Measurements from ENCODE around the gene HNF1B.

Gene HNF1B

GRCh38 chr17:37717627-37718323, 27.1 kb downstream of the HNF1B start:
- ATAC-seq, result no peak
- TF ChIP-seq ZNF70 (CRISPR knock-in tag; IDR thresholded peaks at IDR 0.05) (no peak), POU6F1 (CRISPR knock-in tag; IDR thresholded peaks at IDR 0.05; ENCODE audit: borderline replicate concordance, low read depth) (no peak), ZC3H10 (CRISPR knock-in tag; IDR thresholded peaks at IDR 0.05) (no peak), ESRRG (CRISPR knock-in tag; IDR thresholded peaks at IDR 0.05) (no peak), ISL1 (CRISPR knock-in tag; IDR thresholded peaks at IDR 0.05) (no peak), TSHZ2 (CRISPR knock-in tag; IDR thresholded peaks at IDR 0.05) (no peak), PPARA (CRISPR knock-in tag; IDR thresholded peaks at IDR 0.05; ENCODE audit: borderline replicate concordance) (no peak), TOX (CRISPR knock-in tag; IDR thresholded peaks at IDR 0.05; ENCODE audit: borderline replicate concordance) (no peak), GLIS3 (CRISPR knock-in tag; IDR thresholded peaks at IDR 0.05) (no peak), BACH2 (CRISPR knock-in tag; IDR thresholded peaks at IDR 0.05; ENCODE audit: borderline replicate concordance) (no peak), RARB (CRISPR knock-in tag; IDR thresholded peaks at IDR 0.05) (no peak), CSDC2 (CRISPR knock-in tag; IDR thresholded peaks at IDR 0.05) (no peak), OSR1 (CRISPR knock-in tag; IDR thresholded peaks at IDR 0.05) (no peak), ZNF565 (CRISPR knock-in tag; conservative IDR thresholded peaks at IDR 0.05; ENCODE audit: low read depth) (no peak), TCF4 (CRISPR knock-in tag; IDR thresholded peaks at IDR 0.05; ENCODE audit: borderline replicate concordance) (no peak), CREB5 (CRISPR knock-in tag; IDR thresholded peaks at IDR 0.05; ENCODE audit: low read depth) (no peak), ZFP30 (CRISPR knock-in tag; IDR thresholded peaks at IDR 0.05) (no peak), ZNF8 (CRISPR knock-in tag; IDR thresholded peaks at IDR 0.05) (no peak), CSRNP3 (CRISPR knock-in tag; IDR thresholded peaks at IDR 0.05) (no peak), SNAI2 (CRISPR knock-in tag; IDR thresholded peaks at IDR 0.05) (no peak)

- ATAC-seq, result no peak
Observed at GRCh38 chr17:37714897-37715296, 30.0 kb downstream of the HNF1B start.

More at GRCh38 chr17:37714897-37715296, 30.0 kb downstream of the HNF1B start:
- no peak for TF ChIP-seq ZNF8 (CRISPR knock-in tag; IDR thresholded peaks at IDR 0.05)
- TF ChIP-seq ZFP30 (CRISPR knock-in tag; IDR thresholded peaks at IDR 0.05), result no peak
- no peak for TF ChIP-seq CSDC2 (CRISPR knock-in tag; IDR thresholded peaks at IDR 0.05)
- no peak for TF ChIP-seq TOX (CRISPR knock-in tag; IDR thresholded peaks at IDR 0.05; ENCODE audit: borderline replicate concordance)
- TF ChIP-seq ZNF70 (CRISPR knock-in tag; IDR thresholded peaks at IDR 0.05), result no peak
- no peak for TF ChIP-seq GLIS3 (CRISPR knock-in tag; IDR thresholded peaks at IDR 0.05)
- TF ChIP-seq ARNTL (CRISPR knock-in tag; IDR thresholded peaks at IDR 0.05; ENCODE audit: borderline replicate concordance, low read depth), result no peak
- TF ChIP-seq TSHZ2 (CRISPR knock-in tag; IDR thresholded peaks at IDR 0.05), result no peak
- TF ChIP-seq TCF4 (CRISPR knock-in tag; IDR thresholded peaks at IDR 0.05; ENCODE audit: borderline replicate concordance), result no peak
- no peak for TF ChIP-seq RARB (CRISPR knock-in tag; IDR thresholded peaks at IDR 0.05)

Measured in SK-N-SH treated with all-trans-retinoic acid at 6 μM for 48 hours (cell line).